Transverse colon (tissue), 4 donors: ENCODE results near the gene CDKL5.

Experiments used
- CTCF ChIP-seq, 5 experiments: fragments of 200-600 bp in 3 of 5; fragments of 450-650 bp in 2 of 5; sonication (generic) in 3 of 5; IDR thresholded peaks; 1 replicate in 2 of 5; 2 replicates in 3 of 5; pipeline ENCODE4 v1.5.1; 2016 to 2017; ENCODE audit warnings: antibody characterized with exemption in 5 of 5, inconsistent platforms in 3 of 5, mild to moderate bottlenecking in 2 of 5, moderate library complexity in 1 of 5
- EP300 ChIP-seq: sonication (generic); formaldehyde crosslinking; IDR thresholded peaks from one replicate; pipeline ENCODE4 v1.6.1; 2017; ENCODE audit warnings: antibody characterized with exemption, low read depth
- POLR2A ChIP-seq: fragments of 450-650 bp; IDR thresholded peaks from one replicate; pipeline ENCODE4 v1.6.1; 2016; ENCODE audit warnings: antibody characterized with exemption, mild to moderate bottlenecking, moderate library complexity
- POLR2AphosphoS5 ChIP-seq, 3 donors: sonication (generic); formaldehyde crosslinking; IDR thresholded peaks; one replicate each; pipeline ENCODE4 v1.6.1; 2016; ENCODE audit warnings: antibody characterized with exemption in 3 of 3

DNA sequence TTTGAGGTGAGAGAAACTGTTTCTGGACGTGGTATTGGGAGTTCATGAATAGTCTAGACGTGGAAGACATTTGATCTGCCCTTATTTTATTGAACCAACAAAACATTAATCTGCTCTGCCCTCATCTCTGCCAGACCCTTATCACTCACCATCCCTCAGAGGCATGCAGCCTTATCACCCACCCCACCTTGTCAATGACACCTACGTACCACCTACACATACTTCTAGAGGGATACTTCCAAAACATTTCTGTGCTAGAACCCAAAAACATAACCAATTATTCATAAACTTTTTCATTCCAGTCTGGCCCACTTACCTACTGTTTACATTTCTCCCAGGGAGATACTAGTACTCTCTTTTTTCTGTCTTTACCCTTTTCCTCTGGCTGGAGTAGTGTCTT lies 141.3 kb downstream of the CDKL5 start:
- TF ChIP-seq CTCF (IDR thresholded peaks at IDR 0.05) (no peak), POLR2A (no peak), POLR2AphosphoS5 (IDR thresholded peaks at IDR 0.05) (no peak), EP300 (no peak)
